ENCODE results near the gene LMBR1.

LMBR1 gene

DNA sequence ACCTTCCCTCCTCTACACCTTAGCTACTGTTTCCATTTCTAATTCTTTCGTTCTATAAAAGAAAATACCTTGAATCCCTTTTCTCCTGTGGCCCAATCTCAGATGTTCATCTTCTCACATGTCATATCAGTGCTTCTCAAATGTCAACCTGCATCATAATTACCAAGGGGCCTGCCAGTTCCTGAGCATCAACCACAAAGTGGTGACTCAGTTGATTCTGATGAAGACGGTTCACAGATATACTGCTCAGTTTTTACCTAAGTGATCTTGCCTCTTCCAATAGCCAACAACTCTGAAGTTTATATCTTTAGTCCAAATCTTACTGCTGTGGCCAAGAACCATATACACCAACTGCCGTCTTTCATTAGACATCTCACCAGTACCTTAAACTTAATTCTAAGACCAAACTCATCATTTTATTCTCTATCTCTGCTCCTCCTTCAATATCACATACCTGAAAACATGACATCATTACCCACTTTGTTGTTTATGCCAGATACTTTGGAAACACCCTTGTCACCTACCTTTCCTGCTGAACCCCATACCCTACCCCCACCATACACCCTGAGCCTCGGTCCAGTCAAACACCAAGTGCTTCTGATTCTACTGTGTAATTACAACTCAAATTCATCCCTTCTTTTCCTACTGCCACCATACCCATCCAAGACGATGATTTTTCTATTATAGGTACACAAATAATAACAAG lies 115.5 kb downstream of the LMBR1 start:
- no peaks in the 10 kb centered on the region for H3K4me1 ChIP-seq (ENCODE audit: control insufficient read depth, insufficient read depth, low read length, unreplicated experiment)
- H3K36me3 ChIP-seq (ENCODE audit: insufficient read depth, low read length), result no peaks in the 10 kb centered on the region
- no peak overlapping the region for H2AFZ ChIP-seq (ENCODE audit: low read length, unreplicated experiment)
- H3K79me2 ChIP-seq (ENCODE audit: control insufficient read depth, insufficient read depth, low read length, unreplicated experiment), result no peaks in the 10 kb centered on the region
- H3K4me3 ChIP-seq (ENCODE audit: low read depth, low read length), result no peak overlapping the region
- no peaks in the 10 kb centered on the region for H3K27me3 ChIP-seq (ENCODE audit: insufficient read depth, low read length)
- H3K27ac ChIP-seq (ENCODE audit: low read depth, low read length), result no peak overlapping the region

DNA sequence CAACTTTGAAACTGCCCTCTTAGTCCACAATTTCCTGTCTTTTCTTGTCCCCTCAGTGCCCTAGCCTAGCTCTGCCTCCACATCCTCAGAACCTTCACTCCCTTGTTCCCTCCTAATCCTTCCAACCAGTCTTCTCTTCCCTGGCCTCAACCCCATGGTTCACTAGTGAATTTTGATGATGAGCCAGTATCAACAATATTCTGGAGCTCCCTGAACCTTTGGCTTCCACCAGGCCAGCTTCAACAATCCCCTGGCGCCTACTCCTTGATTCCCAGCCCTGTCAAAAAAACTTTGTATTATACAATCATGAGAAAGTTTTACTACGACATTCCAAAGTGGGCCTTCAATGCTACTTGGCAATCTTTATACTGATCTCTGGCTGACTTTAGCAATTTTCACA lies 116.5 kb downstream of the LMBR1 start:
- H2AFZ ChIP-seq (ENCODE audit: low read length, unreplicated experiment), result no peak overlapping the region
- H3K4me3 ChIP-seq (ENCODE audit: low read depth, low read length), result no peak overlapping the region
- H3K36me3 ChIP-seq (ENCODE audit: insufficient read depth, low read length), result no peaks in the 10 kb centered on the region
- H3K27ac ChIP-seq (ENCODE audit: low read depth, low read length), result no peak overlapping the region
- H3K4me1 ChIP-seq (ENCODE audit: control insufficient read depth, insufficient read depth, low read length, unreplicated experiment), result no peaks in the 10 kb centered on the region
- H3K27me3 ChIP-seq (ENCODE audit: insufficient read depth, low read length), result no peaks in the 10 kb centered on the region
- no peaks in the 10 kb centered on the region for H3K79me2 ChIP-seq (ENCODE audit: control insufficient read depth, insufficient read depth, low read length, unreplicated experiment)

DNA sequence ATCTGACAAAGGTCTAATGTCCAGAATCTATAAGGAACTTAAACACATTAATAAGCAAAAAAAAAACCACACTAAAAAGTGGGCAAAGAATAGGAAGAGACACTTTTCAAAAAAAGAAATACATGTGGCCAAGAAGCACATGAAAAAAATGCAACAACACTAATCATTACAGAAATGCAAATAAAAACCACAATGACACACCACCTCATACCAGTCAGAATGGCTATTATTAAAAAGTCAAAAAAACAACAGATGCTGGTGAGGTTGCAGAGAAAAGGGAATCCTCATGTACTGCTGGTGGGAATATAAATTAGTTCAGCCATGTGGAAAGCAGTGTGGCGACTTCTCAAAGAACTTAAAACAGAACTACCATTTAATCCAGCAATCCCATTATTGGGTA lies 119.0 kb downstream of the LMBR1 start:
- H3K4me1 ChIP-seq (ENCODE audit: control insufficient read depth, insufficient read depth, low read length, unreplicated experiment), result no peaks in the 10 kb centered on the region
- H3K4me3 ChIP-seq (ENCODE audit: low read depth, low read length), result no peak overlapping the region
- H2AFZ ChIP-seq (ENCODE audit: low read length, unreplicated experiment), result no peak overlapping the region
- H3K36me3 ChIP-seq (ENCODE audit: insufficient read depth, low read length), result no peaks in the 10 kb centered on the region
- H3K79me2 ChIP-seq (ENCODE audit: control insufficient read depth, insufficient read depth, low read length, unreplicated experiment), result no peaks in the 10 kb centered on the region
- H3K27me3 ChIP-seq (ENCODE audit: insufficient read depth, low read length), result no peaks in the 10 kb centered on the region
- H3K27ac ChIP-seq (ENCODE audit: low read depth, low read length), result no peak overlapping the region

DNA sequence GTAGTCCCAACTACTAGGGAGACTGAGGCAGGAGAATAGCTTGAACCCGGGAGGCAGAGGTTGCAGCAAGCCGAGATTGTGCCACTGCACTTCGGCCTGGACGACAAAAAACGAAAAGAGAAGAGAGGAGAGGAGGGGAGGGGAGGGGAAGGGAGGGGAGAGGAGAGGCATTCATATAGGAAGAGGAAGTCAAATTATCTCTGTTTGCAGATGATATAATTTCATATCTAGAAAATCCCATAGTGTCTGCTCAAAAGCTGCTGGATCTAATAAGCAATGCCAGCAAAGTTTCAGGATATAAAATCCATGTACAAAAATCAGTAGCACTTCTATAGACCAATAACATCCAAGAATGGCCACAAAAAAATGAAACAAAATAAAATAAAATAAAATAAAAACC lies 120.3 kb downstream of the LMBR1 start:
- no peak overlapping the region for H3K4me3 ChIP-seq (ENCODE audit: low read depth, low read length)
- no peaks in the 10 kb centered on the region for H3K79me2 ChIP-seq (ENCODE audit: control insufficient read depth, insufficient read depth, low read length, unreplicated experiment)
- H3K4me1 ChIP-seq (ENCODE audit: control insufficient read depth, insufficient read depth, low read length, unreplicated experiment), result no peaks in the 10 kb centered on the region
- H3K27ac ChIP-seq (ENCODE audit: low read depth, low read length), result no peak overlapping the region
- no peak overlapping the region for H2AFZ ChIP-seq (ENCODE audit: low read length, unreplicated experiment)
- no peaks in the 10 kb centered on the region for H3K27me3 ChIP-seq (ENCODE audit: insufficient read depth, low read length)
- H3K36me3 ChIP-seq (ENCODE audit: insufficient read depth, low read length), result no peaks in the 10 kb centered on the region

DNA sequence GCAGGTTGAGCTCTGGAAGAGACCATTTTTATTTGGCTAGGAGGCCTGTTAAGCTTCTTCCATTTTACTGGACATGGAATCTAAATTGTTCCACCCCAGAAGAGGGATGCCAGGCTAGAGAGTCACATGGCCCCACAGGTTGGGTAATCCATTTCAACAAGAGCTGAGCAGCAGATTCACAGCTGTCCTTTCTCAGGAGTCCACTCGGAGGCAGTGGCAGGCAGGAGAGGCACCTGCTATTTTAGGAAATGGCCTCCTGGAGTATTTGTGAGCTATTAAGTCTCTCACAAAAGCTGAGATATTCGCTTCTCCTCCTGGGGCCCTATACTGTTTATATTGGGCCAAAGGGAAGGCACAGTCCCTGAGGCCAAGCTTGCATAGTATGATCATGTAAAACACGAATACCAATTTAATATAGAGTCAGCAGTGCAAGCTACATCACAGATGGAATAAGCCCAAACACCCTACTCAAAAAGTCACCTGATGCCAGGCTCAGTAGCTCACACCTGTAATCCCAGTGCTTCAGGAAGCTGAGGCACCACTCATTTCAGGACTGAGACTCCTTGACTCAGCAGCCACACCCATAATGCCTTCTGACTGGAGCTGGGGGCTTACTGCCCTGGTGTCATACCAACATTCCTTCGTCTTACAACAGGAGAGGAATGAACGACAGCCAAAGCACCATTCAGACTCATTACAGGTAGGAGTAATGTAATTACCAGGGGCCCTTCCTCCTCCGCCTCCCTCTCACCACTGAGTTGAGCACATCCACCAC lies 124.1 kb downstream of the LMBR1 start:
- Histone ChIP-seq H3K4me1 (ENCODE audit: control insufficient read depth, insufficient read depth, low read length, unreplicated experiment) (no peaks in the 10 kb centered on the region), H2AFZ (ENCODE audit: low read length, unreplicated experiment) (no peak overlapping the region), H3K79me2 (ENCODE audit: control insufficient read depth, insufficient read depth, low read length, unreplicated experiment) (no peaks in the 10 kb centered on the region), H3K27ac (ENCODE audit: low read depth, low read length) (no peak overlapping the region), H3K27me3 (ENCODE audit: insufficient read depth, low read length) (no peaks in the 10 kb centered on the region), H3K4me3 (ENCODE audit: low read depth, low read length) (no peak overlapping the region), H3K36me3 (ENCODE audit: insufficient read depth, low read length) (no peaks in the 10 kb centered on the region)

DNA sequence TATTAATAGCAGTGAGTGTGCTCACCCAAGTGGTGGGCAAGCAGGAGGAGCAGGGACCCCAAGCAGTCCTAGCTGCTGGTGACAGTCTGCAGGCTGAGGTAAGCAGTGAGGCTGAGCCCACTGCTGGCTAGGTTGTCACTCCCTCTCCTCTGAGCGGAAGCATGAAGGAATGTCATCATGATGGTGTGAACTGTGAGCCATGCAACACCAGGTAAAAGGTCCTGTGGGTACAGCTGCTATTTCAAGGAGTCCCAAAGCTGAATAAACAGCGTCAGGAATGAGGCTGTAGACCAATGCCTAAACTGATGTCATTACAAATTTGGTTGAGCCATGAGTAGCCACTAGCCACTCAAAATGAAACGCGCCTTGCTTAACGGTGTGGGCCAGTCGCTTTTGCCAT lies 126.3 kb downstream of the LMBR1 start:
- no peak overlapping the region for H2AFZ ChIP-seq (ENCODE audit: low read length, unreplicated experiment)
- no peaks in the 10 kb centered on the region for H3K36me3 ChIP-seq (ENCODE audit: insufficient read depth, low read length)
- H3K4me3 ChIP-seq (ENCODE audit: low read depth, low read length), result no peak overlapping the region
- no peaks in the 10 kb centered on the region for H3K4me1 ChIP-seq (ENCODE audit: control insufficient read depth, insufficient read depth, low read length, unreplicated experiment)
- no peak overlapping the region for H3K27ac ChIP-seq (ENCODE audit: low read depth, low read length)
- H3K79me2 ChIP-seq (ENCODE audit: control insufficient read depth, insufficient read depth, low read length, unreplicated experiment), result no peaks in the 10 kb centered on the region
- H3K27me3 ChIP-seq (ENCODE audit: insufficient read depth, low read length), result no peaks in the 10 kb centered on the region

DNA sequence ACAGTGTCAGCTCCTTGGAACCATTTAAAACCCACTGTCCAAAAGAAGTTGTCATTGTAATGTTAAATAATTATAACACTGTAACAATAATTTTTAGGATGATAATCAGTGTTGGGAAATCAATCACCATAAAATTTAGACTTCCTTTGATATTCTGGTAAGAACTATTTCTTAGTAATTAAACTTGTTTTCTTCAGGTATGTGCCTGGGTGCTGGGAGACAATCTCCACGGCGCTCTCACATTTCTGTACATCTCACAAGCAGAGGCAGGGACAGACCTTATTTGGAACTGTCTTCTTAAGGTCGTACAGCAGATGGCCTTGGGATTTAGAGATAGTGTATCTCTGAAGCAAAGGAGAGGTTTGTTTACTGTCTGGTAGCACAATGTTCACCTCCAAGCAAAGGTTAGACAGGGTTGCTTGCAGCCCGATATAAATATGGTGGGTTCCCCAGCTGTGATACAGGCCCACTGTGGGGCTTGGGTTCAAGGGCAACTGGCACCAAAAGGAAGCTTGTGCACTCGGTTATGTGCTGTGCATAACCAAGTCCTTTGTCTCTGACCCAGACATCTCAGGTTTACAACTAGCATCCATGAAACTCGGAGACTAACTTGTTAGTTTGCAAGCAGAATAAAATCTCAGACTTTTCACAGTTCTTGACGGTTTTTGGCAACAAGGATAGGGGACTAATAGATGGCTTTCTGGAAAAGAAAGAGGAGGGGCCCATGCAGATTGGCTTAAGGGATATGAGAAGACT lies 126.9 kb downstream of the LMBR1 start:
- Histone ChIP-seq H3K79me2 (ENCODE audit: control insufficient read depth, insufficient read depth, low read length, unreplicated experiment) (no peaks in the 10 kb centered on the region), H3K27ac (ENCODE audit: low read depth, low read length) (no peak overlapping the region), H3K4me3 (ENCODE audit: low read depth, low read length) (no peak overlapping the region), H3K4me1 (ENCODE audit: control insufficient read depth, insufficient read depth, low read length, unreplicated experiment) (no peaks in the 10 kb centered on the region), H3K36me3 (ENCODE audit: insufficient read depth, low read length) (0 out of 2 replicates have a peak, but pooled peaks cover under 1% of the 10 kb centered on the region), H3K27me3 (ENCODE audit: insufficient read depth, low read length) (no peaks in the 10 kb centered on the region), H2AFZ (ENCODE audit: low read length, unreplicated experiment) (no peak overlapping the region)

DNA sequence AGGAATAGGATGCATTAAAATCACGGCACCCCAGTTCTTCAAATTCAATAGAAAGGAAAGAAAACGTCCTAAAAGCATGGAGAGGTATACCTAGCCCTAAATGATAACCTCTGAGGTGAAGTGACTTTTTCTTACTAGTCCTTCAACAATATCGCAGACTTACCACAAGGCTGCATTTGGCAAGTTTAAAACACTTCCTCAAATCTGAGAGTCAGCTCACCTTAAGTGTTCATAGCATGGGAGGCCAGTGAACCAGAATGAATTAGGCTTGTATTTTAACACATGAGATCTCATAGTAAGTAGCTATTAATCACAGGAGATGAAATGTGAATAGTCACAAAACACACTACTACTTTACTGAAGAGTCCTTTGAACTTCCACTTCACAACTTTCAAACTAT lies 128.2 kb downstream of the LMBR1 start:
- Histone ChIP-seq H3K27me3 (ENCODE audit: insufficient read depth, low read length) (no peaks in the 10 kb centered on the region), H3K36me3 (ENCODE audit: insufficient read depth, low read length) (peaks cover 12% of the 10 kb centered on the region; the same call in 1 of the 2 replicates), H3K27ac (ENCODE audit: low read depth, low read length) (no peak overlapping the region), H3K79me2 (ENCODE audit: control insufficient read depth, insufficient read depth, low read length, unreplicated experiment) (no peaks in the 10 kb centered on the region), H3K4me3 (ENCODE audit: low read depth, low read length) (no peak overlapping the region), H2AFZ (ENCODE audit: low read length, unreplicated experiment) (no peak overlapping the region), H3K4me1 (ENCODE audit: control insufficient read depth, insufficient read depth, low read length, unreplicated experiment) (no peaks in the 10 kb centered on the region)

DNA sequence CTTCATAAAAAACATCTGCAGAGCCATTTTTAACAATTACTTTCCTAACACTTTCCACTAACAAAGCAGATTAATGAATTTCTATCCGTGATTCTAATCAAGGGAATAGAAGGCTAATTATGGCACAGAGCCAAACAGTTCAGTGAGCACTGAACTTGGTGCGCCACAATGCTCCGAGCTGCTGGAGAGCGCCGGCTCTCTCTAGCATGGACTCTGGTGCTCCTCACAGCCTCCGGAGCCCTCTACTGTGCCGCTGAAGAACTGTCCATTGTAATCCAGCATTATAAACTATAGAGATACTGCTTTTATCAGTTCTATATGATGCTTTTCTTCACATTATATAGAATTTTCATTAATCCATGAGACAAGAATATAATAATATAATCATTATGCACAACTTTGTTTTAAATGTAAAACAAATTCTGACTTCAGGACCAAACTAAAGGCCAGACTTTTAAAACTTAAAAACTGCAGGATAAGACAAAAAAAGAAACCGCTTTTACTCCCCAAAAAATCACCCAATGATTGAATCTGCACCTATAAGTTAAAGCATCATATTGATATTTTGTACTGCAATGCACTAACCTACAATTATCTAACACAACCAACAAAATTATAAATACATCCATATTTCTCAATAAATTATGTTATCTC lies 128.8 kb downstream of the LMBR1 start:
- no peak overlapping the region for H3K27ac ChIP-seq (ENCODE audit: low read depth, low read length)
- no peak overlapping the region for H3K4me3 ChIP-seq (ENCODE audit: low read depth, low read length)
- no peaks in the 10 kb centered on the region for H3K4me1 ChIP-seq (ENCODE audit: control insufficient read depth, insufficient read depth, low read length, unreplicated experiment)
- H2AFZ ChIP-seq (ENCODE audit: low read length, unreplicated experiment), result no peak overlapping the region
- no peaks in the 10 kb centered on the region for H3K27me3 ChIP-seq (ENCODE audit: insufficient read depth, low read length)
- peaks cover 15% of the 10 kb centered on the region; the same call in 1 of the 2 replicates for H3K36me3 ChIP-seq (ENCODE audit: insufficient read depth, low read length)
- H3K79me2 ChIP-seq (ENCODE audit: control insufficient read depth, insufficient read depth, low read length, unreplicated experiment), result no peaks in the 10 kb centered on the region

DNA sequence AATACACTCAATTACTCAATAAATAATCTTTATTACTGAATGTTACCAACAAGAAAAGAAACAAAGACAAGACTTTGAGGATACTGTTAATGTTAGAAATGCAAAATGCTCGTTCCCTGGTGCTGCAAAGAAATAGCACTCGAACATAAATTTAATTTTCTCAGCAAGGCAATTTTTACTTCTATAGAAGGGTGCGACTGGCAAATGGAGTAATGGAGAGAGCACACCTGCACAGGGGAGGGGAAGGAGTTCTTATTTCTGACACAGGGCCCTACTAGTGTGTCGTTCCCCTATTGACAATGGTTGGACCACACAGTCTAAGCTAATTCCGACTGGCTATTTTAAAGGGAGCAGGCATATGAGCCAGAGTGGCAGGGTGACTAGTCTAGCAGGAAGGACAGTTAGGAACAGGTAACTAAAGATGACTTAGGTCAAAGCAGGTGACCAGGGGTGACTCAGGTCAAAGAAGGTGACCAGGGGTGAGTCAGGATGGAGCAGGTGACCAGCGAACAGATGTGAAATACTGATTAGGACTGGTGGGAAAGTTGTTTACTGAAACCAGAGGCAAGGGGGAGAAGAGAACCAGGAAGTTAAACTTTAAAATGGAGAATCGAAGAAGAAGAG lies 133.3 kb downstream of the LMBR1 start:
- Histone ChIP-seq H3K27me3 (ENCODE audit: insufficient read depth, low read length) (no peaks in the 10 kb centered on the region), H3K36me3 (ENCODE audit: insufficient read depth, low read length) (peaks cover 15% of the 10 kb centered on the region; the same call in 1 of the 2 replicates), H3K4me3 (ENCODE audit: low read depth, low read length) (no peak overlapping the region), H3K79me2 (ENCODE audit: control insufficient read depth, insufficient read depth, low read length, unreplicated experiment) (no peaks in the 10 kb centered on the region), H3K4me1 (ENCODE audit: control insufficient read depth, insufficient read depth, low read length, unreplicated experiment) (no peaks in the 10 kb centered on the region), H3K27ac (ENCODE audit: low read depth, low read length) (no peak overlapping the region), H2AFZ (ENCODE audit: low read length, unreplicated experiment) (no peak overlapping the region)
